ENCODE results near the gene QTRT2.

Gene QTRT2

DNA sequence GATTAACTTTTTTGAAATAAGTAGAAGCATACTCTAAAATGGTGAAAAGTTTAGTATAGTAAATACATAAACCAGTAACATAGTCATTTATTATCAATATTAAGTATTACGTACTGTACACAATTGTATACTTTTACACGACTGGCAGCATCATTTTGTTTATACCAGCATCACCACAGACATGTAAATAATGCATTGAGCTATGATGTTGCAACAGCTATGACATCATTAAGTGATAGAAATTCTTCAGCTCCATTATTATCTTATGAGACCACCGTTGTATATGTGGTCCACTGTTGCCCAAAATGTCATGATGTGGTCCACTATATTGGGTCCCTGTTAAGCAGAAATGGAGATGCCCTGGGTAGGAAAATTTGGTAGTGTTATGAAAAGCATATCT, 71.0 kb downstream of the QTRT2 start:
- no peak for DNase-seq

GRCh38 chr3:114128231-114128630, 71.7 kb downstream of the QTRT2 start:
- no peak for DNase-seq

DNA sequence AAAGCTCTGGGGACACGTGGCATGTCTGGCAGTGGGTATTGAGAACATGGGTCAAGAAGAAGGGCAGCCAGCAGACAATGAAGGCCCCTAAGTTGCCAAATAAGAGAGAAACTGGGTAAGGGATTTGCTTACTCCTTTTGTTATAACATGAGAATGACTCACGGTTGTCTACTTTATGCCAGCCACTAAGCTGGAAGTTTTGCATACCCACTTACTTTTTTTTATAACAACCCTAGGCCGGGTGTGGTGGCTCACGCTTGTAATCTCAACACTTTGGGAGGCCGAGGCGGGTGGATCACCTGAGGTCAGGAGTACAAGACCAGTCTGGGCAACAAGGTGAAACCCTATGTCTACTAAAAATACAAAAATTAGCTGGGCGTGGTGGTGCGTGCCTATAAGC, 72.3 kb downstream of the QTRT2 start:
- DNase-seq = no peak

DNA sequence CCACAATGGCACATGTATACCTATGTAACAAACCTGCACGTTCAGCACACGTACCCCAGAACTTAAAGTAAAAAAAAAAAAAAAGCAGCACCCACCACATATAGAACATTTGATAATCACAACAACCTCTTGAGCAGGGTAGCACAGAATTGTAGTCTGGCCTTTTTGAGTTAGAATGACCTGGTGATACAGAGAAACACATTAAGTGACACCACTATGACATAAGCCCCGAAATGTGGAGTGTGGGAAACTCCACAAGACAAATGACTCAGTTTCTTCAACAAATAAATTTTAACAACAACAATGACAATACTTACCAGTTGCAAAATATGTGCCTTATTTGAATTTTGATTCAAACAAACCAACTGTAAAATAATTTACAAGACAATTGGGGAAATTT, 76.0 kb downstream of the QTRT2 start:
- no peak for DNase-seq

- no peak for DNase-seq
Measured at GRCh38 chr3:114133947-114134346, 77.4 kb downstream of the QTRT2 start.

Measured in GF-D8 (cell line).